ENCODE results near the gene PLD1. TPM values are rescaled to one million over a fixed set of nuclear protein-coding genes. Genes with fewer than 3 reads are reported as not detected.

The PLD1 gene
- total RNA-seq, 2 experiments from 2014 or later, result 0.22 to 1.0 TPM

GRCh38 chr3:171760477-171760876 is 49.8 kb downstream of the PLD1 start:
- intact Hi-C loops (cut with DNase I, micrococcal nuclease), result no loop called here
- Mint-ChIP-seq H3K4me3 (no peak overlapping the region), H3K9me3 (no peaks in the 10 kb centered on the region), H3K27ac (no peak overlapping the region), H3K36me3 (ENCODE audit: low read depth) (no peaks in the 10 kb centered on the region), H3K27me3 (peaks cover 31% of the 10 kb centered on the region), H3K4me1 (ENCODE audit: low read depth) (no peaks in the 10 kb centered on the region)
- Histone ChIP-seq H3K4me3 (ENCODE audit: low read length) (no peak overlapping the region), H3K27me3 (ENCODE audit: control insufficient read depth in 1 of 2, insufficient read depth in 2 of 2, low read length in 2 of 2) (peaks cover 0 to 4% of the 10 kb centered on the region in 2 experiments), H3K9me3 (ENCODE audit: control insufficient read depth in 1 of 2, insufficient read depth in 1 of 2, low read length in 2 of 2) (no peaks in the 10 kb centered on the region), H3K36me3 (ENCODE audit: insufficient read depth, low read length) (no peaks in the 10 kb centered on the region), H3K4me1 (ENCODE audit: insufficient read depth, low read length) (no peaks in the 10 kb centered on the region), H3K27ac (ENCODE audit: low read depth in 1 of 2, low read length in 2 of 2) (no peak overlapping the region)
- TF ChIP-seq CTCF (IDR thresholded peaks at IDR 0.05), result no peak
- ChIA-PET CTCF (no interaction called here), POLR2A (no interaction called here)
- no peak for DNase-seq
- ATAC-seq (ENCODE audit: poor library complexity), result no peak

- Histone ChIP-seq H3K4me1 (ENCODE audit: insufficient read depth, low read length) (no peaks in the 10 kb centered on the region), H3K27ac (ENCODE audit: low read depth in 1 of 2, low read length in 2 of 2) (no peak overlapping the region), H3K27me3 (ENCODE audit: control insufficient read depth in 1 of 2, insufficient read depth in 2 of 2, low read length in 2 of 2) (peaks cover 0 to 4% of the 10 kb centered on the region in 2 experiments), H3K4me3 (ENCODE audit: low read length) (no peak overlapping the region), H3K9me3 (ENCODE audit: control insufficient read depth in 1 of 2, insufficient read depth in 1 of 2, low read length in 2 of 2) (no peaks in the 10 kb centered on the region), H3K36me3 (ENCODE audit: insufficient read depth, low read length) (no peaks in the 10 kb centered on the region)
- no peak for DNase-seq
- CTCF ChIA-PET, result interaction anchor here (1.4 to 1.7 kb wide), 2 partner anchors 14 to 18 kb away, joined by 3 to 5 read pairs; no protein-coding TSS in a partner anchor
- Mint-ChIP-seq H3K4me1 (ENCODE audit: low read depth) (no peaks in the 10 kb centered on the region), H3K36me3 (ENCODE audit: low read depth) (no peaks in the 10 kb centered on the region), H3K9me3 (no peaks in the 10 kb centered on the region), H3K27ac (no peak overlapping the region), H3K4me3 (no peak overlapping the region), H3K27me3 (peaks cover 31% of the 10 kb centered on the region)
- intact Hi-C loops (cut with DNase I, micrococcal nuclease), result no loop called here
- no peak for ATAC-seq (ENCODE audit: poor library complexity)
- POLR2A ChIA-PET, result no interaction called here
- TF ChIP-seq CTCF (IDR thresholded peaks at IDR 0.05), result no peak
Observed at GRCh38 chr3:171758109-171758508, 52.2 kb downstream of the PLD1 start.

GRCh38 chr3:171757361-171758034 is 52.8 kb downstream of the PLD1 start:
- H3K27ac ChIP-seq (ENCODE audit: low read depth in 1 of 2, low read length in 2 of 2), result no peak overlapping the region
- H3K4me1 Mint-ChIP-seq (ENCODE audit: low read depth), result no peaks in the 10 kb centered on the region
- no peak for ATAC-seq (ENCODE audit: poor library complexity)
- TF ChIP-seq CTCF (IDR thresholded peaks at IDR 0.05), result no peak
- no peaks in the 10 kb centered on the region for H3K36me3 ChIP-seq (ENCODE audit: insufficient read depth, low read length)
- CTCF ChIA-PET, result interaction anchor here (1.4 to 1.7 kb wide), 2 partner anchors 15 to 19 kb away, joined by 3 to 5 read pairs; no protein-coding TSS in a partner anchor
- no peak for DNase-seq
- H3K36me3 Mint-ChIP-seq (ENCODE audit: low read depth), result no peaks in the 10 kb centered on the region
- H3K9me3 ChIP-seq (ENCODE audit: control insufficient read depth in 1 of 2, insufficient read depth in 1 of 2, low read length in 2 of 2), result no peaks in the 10 kb centered on the region
- no peak overlapping the region for H3K4me3 ChIP-seq (ENCODE audit: low read length)
- H3K4me3 Mint-ChIP-seq, result no peak overlapping the region
- POLR2A ChIA-PET, result no interaction called here
- H3K4me1 ChIP-seq (ENCODE audit: insufficient read depth, low read length), result no peaks in the 10 kb centered on the region
- H3K27ac Mint-ChIP-seq, result no peak overlapping the region
- intact Hi-C loops (cut with DNase I, micrococcal nuclease), result no loop called here
- peaks cover 0 to 4% of the 10 kb centered on the region in 2 experiments for H3K27me3 ChIP-seq (ENCODE audit: control insufficient read depth in 1 of 2, insufficient read depth in 2 of 2, low read length in 2 of 2)
- no peaks in the 10 kb centered on the region for H3K9me3 Mint-ChIP-seq
- peaks cover 28% of the 10 kb centered on the region for H3K27me3 Mint-ChIP-seq

All from CD4-positive, alpha-beta T cell (primary cell).